Measurements from ENCODE around the gene PDE4D.

Gene PDE4D

DNA sequence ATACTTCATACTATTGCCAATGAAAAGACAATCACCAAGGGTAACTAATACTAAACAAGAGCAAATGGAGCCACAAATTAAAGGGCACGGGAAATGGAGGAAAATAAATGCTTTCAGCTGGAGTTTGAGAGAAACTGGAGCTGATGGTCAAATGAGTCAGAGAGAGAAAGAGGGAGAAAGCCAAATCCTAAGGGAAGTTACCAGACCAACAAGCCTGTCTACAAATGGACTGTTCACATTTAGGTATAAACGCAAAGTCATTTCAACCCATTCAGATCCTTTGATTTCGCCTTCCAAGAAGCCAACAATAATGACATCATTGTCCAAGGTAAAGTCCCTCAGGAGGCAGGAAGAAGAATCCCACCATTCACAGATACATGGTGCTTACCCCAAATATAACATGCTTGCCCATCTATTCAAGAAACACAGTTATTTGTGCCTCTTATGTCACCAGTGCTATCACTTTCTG lies 958.9 kb downstream of the PDE4D start:
- Histone ChIP-seq H3K9me3 (ENCODE audit: control insufficient read depth, low read length) (peaks cover 3% of the 10 kb centered on the region), H3K36me3 (ENCODE audit: control insufficient read depth, insufficient read depth, low read length) (no peaks in the 10 kb centered on the region), H3K27ac (ENCODE audit: low read depth, low read length, severe bottlenecking) (no peak overlapping the region), H3K4me1 (ENCODE audit: control insufficient read depth, insufficient read depth, low read length, poor library complexity, severe bottlenecking) (no peaks in the 10 kb centered on the region), H3K4me3 (ENCODE audit: extremely low read depth, insufficient read depth, low read length, poor library complexity, severe bottlenecking) (no peak overlapping the region)
- WGBS, 2 experiments (ENCODE audit: insufficient coverage in 2 of 2) = 89 to 92% methylated on average over 2 to 3 of the region's 3 CpGs

GRCh38 chr5:58933891-58934628 lies 959.5 kb downstream of the PDE4D start:
- Histone ChIP-seq H3K9me3 (ENCODE audit: control insufficient read depth, low read length) (peaks cover 3% of the 10 kb centered on the region), H3K36me3 (ENCODE audit: control insufficient read depth, insufficient read depth, low read length) (no peaks in the 10 kb centered on the region), H3K4me1 (ENCODE audit: control insufficient read depth, insufficient read depth, low read length, poor library complexity, severe bottlenecking) (no peaks in the 10 kb centered on the region), H3K27ac (ENCODE audit: low read depth, low read length, severe bottlenecking) (no peak overlapping the region), H3K4me3 (ENCODE audit: extremely low read depth, insufficient read depth, low read length, poor library complexity, severe bottlenecking) (no peak overlapping the region)
- 93 to 100% methylated on average over 2 to 4 of the region's 6 CpGs for WGBS, 2 experiments (ENCODE audit: insufficient coverage in 2 of 2)

DNA sequence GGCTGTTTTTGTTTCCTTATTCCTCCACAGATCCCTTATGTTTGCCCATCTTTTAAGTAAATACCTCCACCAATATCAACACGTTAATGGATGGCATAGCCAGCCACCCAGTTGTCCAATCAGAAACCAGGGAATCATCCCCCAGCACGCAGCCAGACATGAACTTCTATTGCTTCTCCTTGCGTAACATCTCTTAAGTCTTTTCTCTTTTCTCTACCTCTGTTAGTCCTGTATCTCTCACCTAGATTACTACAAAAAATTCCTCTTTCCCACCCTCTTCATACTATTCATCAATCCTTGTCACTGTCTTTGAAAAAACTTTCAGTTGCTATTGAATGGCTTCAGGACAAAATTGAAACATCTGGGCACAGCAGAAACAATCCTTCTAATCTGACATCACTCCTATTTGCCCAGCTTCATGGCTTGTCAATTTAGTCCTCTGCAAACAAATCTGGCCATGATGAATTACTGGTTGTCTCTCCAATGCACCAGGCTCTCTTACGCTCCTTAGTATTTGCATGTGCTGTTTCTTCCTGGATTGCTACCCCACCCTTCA lies 961.4 kb downstream of the PDE4D start:
- Histone ChIP-seq H3K27ac (ENCODE audit: low read depth, low read length, severe bottlenecking) (no peak overlapping the region), H3K4me3 (ENCODE audit: extremely low read depth, insufficient read depth, low read length, poor library complexity, severe bottlenecking) (no peak overlapping the region), H3K9me3 (ENCODE audit: control insufficient read depth, low read length) (no peaks in the 10 kb centered on the region), H3K36me3 (ENCODE audit: control insufficient read depth, insufficient read depth, low read length) (no peaks in the 10 kb centered on the region), H3K4me1 (ENCODE audit: control insufficient read depth, insufficient read depth, low read length, poor library complexity, severe bottlenecking) (no peaks in the 10 kb centered on the region)
- 84 to 95% methylated on average over 4 of the region's 4 CpGs for WGBS, 2 experiments (ENCODE audit: insufficient coverage in 2 of 2)

GRCh38 chr5:58930520-58930919 lies 963.0 kb downstream of the PDE4D start:
- H3K36me3 ChIP-seq (ENCODE audit: control insufficient read depth, insufficient read depth, low read length) = no peaks in the 10 kb centered on the region
- no peak overlapping the region for H3K27ac ChIP-seq (ENCODE audit: low read depth, low read length, severe bottlenecking)
- no peaks in the 10 kb centered on the region for H3K4me1 ChIP-seq (ENCODE audit: control insufficient read depth, insufficient read depth, low read length, poor library complexity, severe bottlenecking)
- WGBS, 2 experiments (ENCODE audit: insufficient coverage in 2 of 2) = 84 to 89% methylated on average over 3 of the region's 3 CpGs
- H3K4me3 ChIP-seq (ENCODE audit: extremely low read depth, insufficient read depth, low read length, poor library complexity, severe bottlenecking) = no peak overlapping the region
- no peaks in the 10 kb centered on the region for H3K9me3 ChIP-seq (ENCODE audit: control insufficient read depth, low read length)

DNA sequence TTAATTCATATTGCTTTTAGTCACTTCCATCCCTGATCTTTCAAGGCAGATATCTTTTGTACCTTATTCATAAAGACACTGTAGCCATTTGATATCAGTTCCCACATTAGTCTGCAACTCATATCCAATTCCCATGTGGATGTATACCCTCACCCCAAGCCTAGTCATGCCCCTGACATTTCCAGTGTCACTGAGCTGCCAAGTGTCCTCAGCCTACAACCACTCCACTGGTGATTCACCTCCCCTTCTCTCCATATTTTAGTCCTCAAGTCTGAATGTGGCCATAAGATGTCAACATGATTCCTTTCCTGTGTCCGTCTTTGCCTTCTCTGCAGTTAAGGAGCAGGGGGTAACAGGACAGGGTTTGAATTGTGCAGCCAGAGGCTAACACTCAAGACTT lies 963.8 kb downstream of the PDE4D start:
- H3K4me3 ChIP-seq (ENCODE audit: extremely low read depth, insufficient read depth, low read length, poor library complexity, severe bottlenecking) = no peak overlapping the region
- no CpG with 5 or more reads among the region's 1 CpG for WGBS, 2 experiments (ENCODE audit: insufficient coverage in 2 of 2)
- no peak overlapping the region for H3K27ac ChIP-seq (ENCODE audit: low read depth, low read length, severe bottlenecking)
- no peaks in the 10 kb centered on the region for H3K36me3 ChIP-seq (ENCODE audit: control insufficient read depth, insufficient read depth, low read length)
- H3K4me1 ChIP-seq (ENCODE audit: control insufficient read depth, insufficient read depth, low read length, poor library complexity, severe bottlenecking) = no peaks in the 10 kb centered on the region
- no peaks in the 10 kb centered on the region for H3K9me3 ChIP-seq (ENCODE audit: control insufficient read depth, low read length)

DNA sequence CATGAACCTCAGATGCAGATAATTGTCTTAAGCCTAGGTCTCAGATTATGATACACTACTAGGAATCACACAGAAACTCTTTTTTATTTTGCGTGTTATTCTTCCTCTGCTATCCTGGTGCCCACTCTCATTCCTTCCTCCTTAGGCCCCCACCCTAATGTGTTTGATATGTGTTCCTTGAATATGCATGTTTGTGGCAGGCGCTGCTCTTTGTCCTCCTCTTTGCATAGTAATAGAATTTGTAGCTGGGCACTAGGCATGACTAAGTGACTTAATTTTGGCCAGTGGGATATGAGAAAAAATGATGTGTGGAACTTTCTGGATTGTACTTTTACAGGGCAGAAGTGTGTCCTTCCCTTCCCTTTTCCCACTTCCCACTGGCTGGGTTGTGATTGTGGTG lies 965.6 kb downstream of the PDE4D start:
- 100% methylated on average over 1 of the region's 2 CpGs; no CpG with 5 or more reads in 1 of the 2 experiments for whole genome bisulfite sequencing, 2 experiments (ENCODE audit: insufficient coverage in 2 of 2)

DNA sequence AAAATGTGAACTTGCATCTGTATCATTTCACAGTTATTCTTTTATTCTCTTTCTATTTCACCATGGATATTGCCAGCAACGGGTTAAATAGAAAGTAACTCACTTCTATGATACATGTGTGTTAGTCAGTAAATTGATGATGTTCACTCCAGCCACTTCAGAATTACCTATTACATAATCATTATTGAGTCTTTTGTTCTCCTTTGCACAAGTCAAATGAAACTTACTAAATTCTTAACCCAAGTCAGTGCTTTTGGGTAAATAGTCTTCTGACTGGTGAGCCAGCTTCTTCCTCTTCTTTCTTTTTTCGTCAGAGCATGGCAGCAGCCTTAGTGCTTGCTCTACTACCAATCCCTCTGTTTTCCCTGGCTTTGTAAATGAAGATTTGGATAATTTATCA lies 966.3 kb downstream of the PDE4D start:
- no CpG with 5 or more reads among the region's 2 CpGs for WGBS, 2 experiments (ENCODE audit: insufficient coverage in 2 of 2)
- no peak overlapping the region for H3K27ac ChIP-seq (ENCODE audit: low read depth, low read length, severe bottlenecking)
- H3K4me3 ChIP-seq (ENCODE audit: extremely low read depth, insufficient read depth, low read length, poor library complexity, severe bottlenecking) = no peak overlapping the region
- H3K36me3 ChIP-seq (ENCODE audit: control insufficient read depth, insufficient read depth, low read length) = no peaks in the 10 kb centered on the region
- no peaks in the 10 kb centered on the region for H3K4me1 ChIP-seq (ENCODE audit: control insufficient read depth, insufficient read depth, low read length, poor library complexity, severe bottlenecking)
- H3K9me3 ChIP-seq (ENCODE audit: control insufficient read depth, low read length) = no peaks in the 10 kb centered on the region

More for the DNA sequence above, 965.6 kb downstream of the PDE4D start:
- H3K27ac ChIP-seq (ENCODE audit: low read depth, low read length, severe bottlenecking) = no peak overlapping the region
- no peak overlapping the region for H3K4me3 ChIP-seq (ENCODE audit: extremely low read depth, insufficient read depth, low read length, poor library complexity, severe bottlenecking)
- H3K36me3 ChIP-seq (ENCODE audit: control insufficient read depth, insufficient read depth, low read length) = no peaks in the 10 kb centered on the region
- H3K9me3 ChIP-seq (ENCODE audit: control insufficient read depth, low read length) = no peaks in the 10 kb centered on the region
- no peaks in the 10 kb centered on the region for H3K4me1 ChIP-seq (ENCODE audit: control insufficient read depth, insufficient read depth, low read length, poor library complexity, severe bottlenecking)

DNA sequence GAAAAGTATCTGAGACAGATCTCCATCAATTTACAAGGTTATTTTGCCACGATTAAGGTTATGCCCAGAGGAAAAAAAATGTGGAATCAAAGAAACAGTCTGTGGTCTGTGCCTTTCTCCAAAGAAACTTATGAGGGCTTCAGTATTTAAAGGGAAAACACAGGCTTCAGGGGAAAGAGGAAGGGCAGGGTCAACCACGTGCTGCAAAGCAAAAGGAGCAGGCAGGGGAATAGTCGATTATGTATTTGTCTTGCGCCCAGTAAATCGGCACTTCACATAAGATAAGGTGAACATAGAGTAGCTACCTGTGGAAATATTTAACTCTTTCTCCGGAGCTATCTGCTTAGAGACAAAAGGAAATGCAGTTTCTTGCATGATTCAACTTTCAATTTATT lies 967.0 kb downstream of the PDE4D start:
- Histone ChIP-seq H3K9me3 (ENCODE audit: control insufficient read depth, low read length) (no peaks in the 10 kb centered on the region), H3K4me3 (ENCODE audit: extremely low read depth, insufficient read depth, low read length, poor library complexity, severe bottlenecking) (no peak overlapping the region), H3K36me3 (ENCODE audit: control insufficient read depth, insufficient read depth, low read length) (no peaks in the 10 kb centered on the region), H3K27ac (ENCODE audit: low read depth, low read length, severe bottlenecking) (no peak overlapping the region), H3K4me1 (ENCODE audit: control insufficient read depth, insufficient read depth, low read length, poor library complexity, severe bottlenecking) (no peaks in the 10 kb centered on the region)
- 71 to 74% methylated on average over 2 to 5 of the region's 6 CpGs for WGBS, 2 experiments (ENCODE audit: insufficient coverage in 2 of 2)

DNA sequence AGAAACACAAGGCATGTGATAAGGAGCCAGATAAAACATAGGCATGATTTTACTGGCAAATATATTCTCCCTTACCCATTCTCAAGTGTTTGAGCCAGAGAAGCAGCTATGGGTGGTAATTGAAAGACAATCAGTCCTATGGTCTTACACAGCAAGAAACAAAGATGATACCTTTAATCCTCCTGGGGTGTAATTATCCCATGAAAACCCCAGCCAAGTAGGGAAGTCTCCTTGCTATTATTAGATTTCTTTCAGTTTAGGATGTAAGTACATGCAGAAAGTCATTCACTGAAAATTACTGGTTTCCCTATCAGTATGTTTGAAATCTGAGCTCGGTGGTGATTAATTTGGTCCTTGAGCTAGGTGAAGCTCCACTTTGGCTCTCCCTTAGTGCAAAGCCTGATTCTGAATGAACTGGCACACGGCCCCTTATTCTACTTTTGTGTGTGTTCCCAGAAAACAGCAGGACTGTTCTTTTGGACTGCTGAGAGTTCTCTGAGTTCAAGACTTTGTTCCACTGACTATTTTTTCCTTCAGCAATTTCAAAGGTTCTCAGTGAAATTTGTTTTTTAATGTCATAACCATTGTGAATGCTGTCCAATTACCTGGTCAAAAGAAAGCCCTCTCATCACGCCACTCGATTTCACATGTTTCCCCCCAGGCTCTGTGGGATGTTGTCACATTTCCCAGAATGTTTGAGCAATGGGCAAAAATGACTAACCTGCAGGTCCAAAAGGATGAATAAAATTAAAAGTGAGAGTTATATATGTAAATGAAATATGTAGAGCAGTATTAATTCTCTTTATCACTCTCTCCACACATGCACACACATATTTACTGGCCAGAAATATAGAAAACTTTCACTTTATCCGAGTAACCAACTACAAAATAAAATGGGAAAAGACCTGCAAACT lies 967.6 kb downstream of the PDE4D start:
- Histone ChIP-seq H3K36me3 (ENCODE audit: control insufficient read depth, insufficient read depth, low read length) (no peaks in the 10 kb centered on the region), H3K9me3 (ENCODE audit: control insufficient read depth, low read length) (no peaks in the 10 kb centered on the region), H3K27ac (ENCODE audit: low read depth, low read length, severe bottlenecking) (no peak overlapping the region), H3K4me3 (ENCODE audit: extremely low read depth, insufficient read depth, low read length, poor library complexity, severe bottlenecking) (no peak overlapping the region), H3K4me1 (ENCODE audit: control insufficient read depth, insufficient read depth, low read length, poor library complexity, severe bottlenecking) (peaks cover 5% of the 10 kb centered on the region)
- WGBS, 2 experiments (ENCODE audit: insufficient coverage in 2 of 2) = 58 to 67% methylated on average over 2 to 3 of the region's 5 CpGs

DNA sequence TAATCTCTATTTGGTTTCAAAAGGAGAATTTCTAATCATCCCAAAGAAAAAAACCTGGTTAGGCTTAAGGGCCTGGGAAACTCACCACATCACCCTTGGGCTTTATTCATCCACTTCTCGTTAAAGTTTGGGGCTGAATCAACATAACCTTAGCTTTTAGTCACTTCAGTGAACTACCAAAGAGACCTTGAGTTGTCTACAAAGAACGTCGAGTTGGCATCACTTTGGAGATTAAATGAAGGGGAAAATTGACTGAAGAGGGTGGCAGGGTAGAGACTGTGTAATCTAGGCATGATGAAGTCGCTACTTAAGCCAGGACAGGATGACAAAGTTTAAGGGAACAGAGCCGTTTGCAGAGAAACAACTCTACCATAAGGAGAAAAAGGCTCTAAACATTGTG lies 969.2 kb downstream of the PDE4D start:
- no peak overlapping the region for H3K27ac ChIP-seq (ENCODE audit: low read depth, low read length, severe bottlenecking)
- WGBS, 2 experiments (ENCODE audit: insufficient coverage in 2 of 2) = 50 to 65% methylated on average over 2 to 4 of the region's 5 CpGs
- H3K36me3 ChIP-seq (ENCODE audit: control insufficient read depth, insufficient read depth, low read length) = no peaks in the 10 kb centered on the region
- peaks cover 8% of the 10 kb centered on the region for H3K4me1 ChIP-seq (ENCODE audit: control insufficient read depth, insufficient read depth, low read length, poor library complexity, severe bottlenecking)
- no peak overlapping the region for H3K4me3 ChIP-seq (ENCODE audit: extremely low read depth, insufficient read depth, low read length, poor library complexity, severe bottlenecking)
- no peaks in the 10 kb centered on the region for H3K9me3 ChIP-seq (ENCODE audit: control insufficient read depth, low read length)
